Ammon's horn (tissue), 1 donor: ENCODE results near the gene DNASE2.

ENCODE experiments used
- DNase-seq: peaks from one replicate; pipeline ENCODE4 v3.0.0-alpha.2; 2016; ENCODE audit warnings: low spot score

The DNASE2 gene

GRCh38 chr19:12834566-12834943 is 46.7 kb downstream of the DNASE2 start, which contains the start of gene RTBDN:
TSS of gene RTBDN (minus strand) at chr19:12834579. CDS start at chr19:12829979, 4,600 bp downstream.
- no peak for DNase-seq

DNA sequence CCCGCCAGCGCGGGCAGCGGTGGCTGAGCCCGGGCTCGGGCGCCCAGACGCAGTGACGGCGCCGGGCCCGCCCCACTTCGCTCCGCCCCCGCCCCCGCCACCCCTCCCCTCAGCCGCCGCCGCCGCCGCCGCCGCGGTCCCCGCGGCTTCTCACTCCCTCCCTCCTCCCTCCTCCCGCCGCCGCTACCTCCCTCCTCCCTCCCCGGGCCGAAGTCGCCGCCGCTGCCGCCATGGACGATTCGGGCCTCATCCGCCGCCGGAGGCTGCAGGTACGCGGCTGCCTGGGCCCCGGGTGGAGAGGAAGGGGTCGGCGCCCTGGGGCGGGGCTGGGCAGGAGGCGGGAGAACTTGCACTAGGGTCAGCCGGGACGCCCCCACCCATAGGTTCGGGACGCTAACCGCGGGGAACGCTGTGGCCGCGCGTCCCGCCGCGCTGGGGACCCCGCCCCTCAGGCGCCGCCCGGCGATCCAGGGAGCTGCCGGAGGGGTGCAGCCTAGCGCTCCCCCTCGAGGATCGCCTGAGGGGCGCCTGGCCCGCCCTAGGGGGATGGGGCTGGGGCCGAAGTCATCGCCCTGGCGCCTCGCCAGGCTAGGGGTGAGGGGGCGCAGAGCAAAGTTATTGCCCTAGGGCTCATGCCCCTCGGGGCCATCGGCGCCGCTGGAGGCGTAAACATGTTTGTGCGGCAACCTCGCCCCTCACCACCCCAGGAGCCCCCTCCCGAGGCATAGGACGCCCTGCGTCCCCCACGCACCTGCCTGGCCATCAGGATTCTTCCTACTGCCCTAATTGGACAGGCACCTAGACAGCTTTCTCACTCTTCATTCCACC is 47.3 kb downstream of the DNASE2 start:
- DNase-seq: no peak

- DNase-seq: no peak
These were observed 47.9 kb downstream of the DNASE2 start for GRCh38 chr19:12833418-12833737.

DNA sequence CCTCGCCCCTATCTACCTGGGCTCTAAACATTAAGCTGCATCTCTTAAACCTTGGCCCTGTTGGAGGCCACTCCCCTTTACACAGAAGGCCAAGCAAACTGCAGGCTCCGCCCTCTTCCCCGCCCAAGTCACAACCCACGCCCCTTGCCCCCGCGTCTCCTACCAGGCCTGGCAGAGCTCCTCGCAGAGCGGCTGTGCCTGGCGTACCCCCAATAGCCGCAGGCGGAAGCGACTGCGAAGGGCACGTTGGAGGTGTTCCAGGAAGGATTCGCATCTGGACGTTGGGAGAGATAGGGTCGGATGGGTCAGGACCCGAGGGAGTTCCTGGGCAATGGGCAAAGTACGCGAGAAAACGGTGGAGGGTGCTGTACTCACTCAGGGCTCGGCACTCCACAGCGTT is 52.8 kb downstream of the DNASE2 start:
- DNase-seq: no peak

GRCh38 chr19:12825254-12826131 is 55.8 kb downstream of the DNASE2 start:
- no peak for DNase-seq
